Panc1 (cell line): ENCODE results near the gene FCN3.

Experiments
- CTCF ChIP-seq: fragments of 450-650 bp; IDR thresholded peaks from 2 replicates; pipeline ENCODE4 v1.5.1; 2017; ENCODE audit warnings: mild to moderate bottlenecking
- POLR2AphosphoS5 ChIP-seq: IDR thresholded peaks from 2 replicates; pipeline ENCODE4 v1.6.1; 2012; ENCODE audit warnings: mild to moderate bottlenecking, low read depth, low read length, moderate library complexity
- TF ChIP-seq, protein P1 (sequence below), 2 experiments: IDR thresholded peaks; 2 replicates each; pipeline ENCODE4 v1.6.1; 2011 to 2012; ENCODE audit warnings: low read depth in 2 of 2, control low read depth in 1 of 2, low read length in 1 of 2, mild to moderate bottlenecking in 1 of 2, moderate library complexity in 1 of 2; ENCODE audit not compliant: insufficient read depth in 1 of 2

DNA sequence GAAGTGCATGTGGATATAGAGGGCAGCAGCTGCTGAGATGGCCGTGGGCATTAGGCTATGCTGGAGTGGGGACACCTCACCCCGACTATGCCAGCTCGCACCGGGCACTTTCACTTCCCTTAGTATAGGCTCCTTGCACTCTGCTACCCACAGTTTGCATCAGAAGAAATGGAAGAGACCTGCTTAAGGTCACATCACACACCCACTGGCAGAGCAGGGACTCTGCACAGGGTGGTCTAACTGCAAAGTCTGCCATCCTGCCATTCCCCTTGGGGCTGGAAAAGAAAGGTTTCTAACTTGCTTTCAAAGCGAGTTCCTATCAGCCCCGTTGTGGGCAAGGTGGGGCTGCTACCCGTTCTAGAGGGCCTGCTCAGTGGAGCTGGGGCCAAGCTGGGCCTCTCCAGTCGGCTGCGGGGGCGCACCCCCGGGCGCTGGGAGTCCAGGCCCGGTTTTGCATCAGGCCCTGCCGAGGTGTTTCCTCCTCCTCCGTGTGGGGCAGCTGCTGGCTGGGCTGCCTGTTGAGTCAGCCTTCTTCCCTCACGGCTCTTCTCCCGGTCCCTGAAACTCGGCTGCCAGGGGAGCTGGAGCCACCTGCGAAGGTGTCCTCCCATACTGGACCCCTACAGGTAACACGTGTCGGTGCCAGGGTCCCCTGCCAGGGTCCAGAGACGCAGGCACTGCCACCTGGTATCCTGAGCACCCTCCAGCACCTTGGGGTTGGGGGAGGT lies 32.9 kb downstream of the FCN3 start, which contains the start of gene SYTL1:
- TF ChIP-seq POLR2AphosphoS5 (no peak), CTCF (no peak)
- TF ChIP-seq, protein P1, sequence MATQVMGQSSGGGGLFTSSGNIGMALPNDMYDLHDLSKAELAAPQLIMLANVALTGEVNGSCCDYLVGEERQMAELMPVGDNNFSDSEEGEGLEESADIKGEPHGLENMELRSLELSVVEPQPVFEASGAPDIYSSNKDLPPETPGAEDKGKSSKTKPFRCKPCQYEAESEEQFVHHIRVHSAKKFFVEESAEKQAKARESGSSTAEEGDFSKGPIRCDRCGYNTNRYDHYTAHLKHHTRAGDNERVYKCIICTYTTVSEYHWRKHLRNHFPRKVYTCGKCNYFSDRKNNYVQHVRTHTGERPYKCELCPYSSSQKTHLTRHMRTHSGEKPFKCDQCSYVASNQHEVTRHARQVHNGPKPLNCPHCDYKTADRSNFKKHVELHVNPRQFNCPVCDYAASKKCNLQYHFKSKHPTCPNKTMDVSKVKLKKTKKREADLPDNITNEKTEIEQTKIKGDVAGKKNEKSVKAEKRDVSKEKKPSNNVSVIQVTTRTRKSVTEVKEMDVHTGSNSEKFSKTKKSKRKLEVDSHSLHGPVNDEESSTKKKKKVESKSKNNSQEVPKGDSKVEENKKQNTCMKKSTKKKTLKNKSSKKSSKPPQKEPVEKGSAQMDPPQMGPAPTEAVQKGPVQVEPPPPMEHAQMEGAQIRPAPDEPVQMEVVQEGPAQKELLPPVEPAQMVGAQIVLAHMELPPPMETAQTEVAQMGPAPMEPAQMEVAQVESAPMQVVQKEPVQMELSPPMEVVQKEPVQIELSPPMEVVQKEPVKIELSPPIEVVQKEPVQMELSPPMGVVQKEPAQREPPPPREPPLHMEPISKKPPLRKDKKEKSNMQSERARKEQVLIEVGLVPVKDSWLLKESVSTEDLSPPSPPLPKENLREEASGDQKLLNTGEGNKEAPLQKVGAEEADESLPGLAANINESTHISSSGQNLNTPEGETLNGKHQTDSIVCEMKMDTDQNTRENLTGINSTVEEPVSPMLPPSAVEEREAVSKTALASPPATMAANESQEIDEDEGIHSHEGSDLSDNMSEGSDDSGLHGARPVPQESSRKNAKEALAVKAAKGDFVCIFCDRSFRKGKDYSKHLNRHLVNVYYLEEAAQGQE (IDR thresholded peaks at IDR 0.05; ENCODE audit: insufficient read depth in 1 of 2, low read depth in 2 of 2, low read length in 1 of 2): no peak
